BLaER1 treated with 17β-estradiol and CSF1 and Interleukin-3, amounts not matched to agents 10 nM and 100 nM (cell line): ENCODE measurements around the gene OTOG.

Source experiments
- H3K27ac ChIP-seq, 11 experiments: shearing (Covaris generic); formaldehyde crosslinking; 2 replicates each; pipeline ENCODE4 v1.8.1; 2022
- H3K27me3 ChIP-seq, 11 experiments: shearing (Covaris generic); formaldehyde crosslinking; 2 replicates each; pipeline ENCODE4 v1.8.1; 2022
- H3K36me3 ChIP-seq, 11 experiments: shearing (Covaris generic); formaldehyde crosslinking; 2 replicates each; pipeline ENCODE4 v1.8.1; 2022
- H3K4me1 ChIP-seq, 10 experiments: shearing (Covaris generic); formaldehyde crosslinking; 2 replicates each; pipeline ENCODE4 v1.8.1; 2022
- H3K4me2 ChIP-seq, 11 experiments: shearing (Covaris generic); formaldehyde crosslinking; 2 replicates each; pipeline ENCODE4 v1.8.1; 2022
- H3K4me3 ChIP-seq, 10 experiments: shearing (Covaris generic); formaldehyde crosslinking; 2 replicates each; pipeline ENCODE4 v1.8.1; 2022
- H3K9ac ChIP-seq, 11 experiments: shearing (Covaris generic); formaldehyde crosslinking; 2 replicates each; pipeline ENCODE4 v1.8.1; 2022
- H3K9me3 ChIP-seq, 11 experiments: shearing (Covaris generic); formaldehyde crosslinking; replicated peaks in 1 of 11; 2 replicates each; pipeline ENCODE4 v1.8.1; 2022
- H4K20me1 ChIP-seq, 11 experiments: shearing (Covaris generic); formaldehyde crosslinking; 2 replicates each; pipeline ENCODE4 v1.8.1; 2022
- Cebpa-rat ChIP-seq, 11 experiments: shearing (Covaris generic); IDR thresholded peaks; 2 replicates each; pipeline ENCODE4 v1.8.1; 2022

Gene OTOG

GRCh38 chr11:17648528-17648927 lies 101.5 kb downstream of the OTOG start:
- peaks cover 21 to 55% (median 48%) of the 10 kb centered on the region in 10 experiments for H3K4me1 ChIP-seq
- H3K9me3 ChIP-seq: peaks cover 16 to 35% (median 27%) of the 10 kb centered on the region in 11 experiments
- TF ChIP-seq Cebpa-rat (IDR thresholded peaks at IDR 0.05): no peak
- no peaks in the 10 kb centered on the region for H3K27me3 ChIP-seq
- H3K27ac ChIP-seq: peak overlapping the region in 7 of 11 experiments; percentile 2 to 94 (median 84); a peak in 13 of 22 replicates
- H4K20me1 ChIP-seq: no peaks in the 10 kb centered on the region
- H3K4me3 ChIP-seq: no peak overlapping the region
- no peaks in the 10 kb centered on the region; a peak in 1 of 22 replicates for H3K36me3 ChIP-seq
- peak overlapping the region in 5 of 11 experiments; percentile 15 to 80 (median 57); a peak in 3 of 22 replicates for H3K9ac ChIP-seq
- H3K4me2 ChIP-seq: peak overlapping the region in 9 of 11 experiments; percentile 76 to 93 (median 83); a peak in 17 of 22 replicates

GRCh38 chr11:17649261-17649660 lies 102.2 kb downstream of the OTOG start:
- peaks cover 19 to 42% (median 31%) of the 10 kb centered on the region in 11 experiments for H3K9me3 ChIP-seq
- H3K4me2 ChIP-seq: peak overlapping the region; percentile 40 to 93 (median 80); a peak in 21 of 22 replicates

GRCh38 chr11:17649696-17650095 lies 102.6 kb downstream of the OTOG start:
- peak in 2 of 11 experiments; percentile 36 to 57; a peak in 6 of 22 replicates for TF ChIP-seq Cebpa-rat (IDR thresholded peaks at IDR 0.05)
- Histone ChIP-seq H3K27ac (peak overlapping the region in 8 of 11 experiments; percentile 38 to 94 (median 80); a peak in 15 of 22 replicates), H4K20me1 (no peaks in the 10 kb centered on the region), H3K9ac (peak overlapping the region in 7 of 11 experiments; percentile 10 to 80 (median 66); a peak in 13 of 22 replicates), H3K4me2 (peak overlapping the region; percentile 40 to 93 (median 80)), H3K27me3 (no peaks in the 10 kb centered on the region), H3K9me3 (peaks cover 23 to 47% (median 35%) of the 10 kb centered on the region in 11 experiments), H3K36me3 (no peaks in the 10 kb centered on the region; a peak in 1 of 22 replicates), H3K4me1 (peaks cover 21 to 54% (median 48%) of the 10 kb centered on the region in 10 experiments), H3K4me3 (peak overlapping the region in 2 of 10 experiments; percentile 6 to 8; a peak in 3 of 20 replicates)

More at GRCh38 chr11:17649261-17649660, 102.2 kb downstream of the OTOG start:
- no peaks in the 10 kb centered on the region for H4K20me1 ChIP-seq
- peak overlapping the region in 1 of 10 experiments; percentile 6; a peak in 3 of 20 replicates for H3K4me3 ChIP-seq
- H3K27me3 ChIP-seq: no peaks in the 10 kb centered on the region
- peak overlapping the region in 7 of 11 experiments; percentile 10 to 80 (median 66); a peak in 13 of 22 replicates for H3K9ac ChIP-seq
- TF ChIP-seq Cebpa-rat (IDR thresholded peaks at IDR 0.05): no peak
- peaks cover 21 to 55% (median 48%) of the 10 kb centered on the region in 10 experiments for H3K4me1 ChIP-seq
- peak overlapping the region in 8 of 11 experiments; percentile 38 to 94 (median 80); a peak in 15 of 22 replicates for H3K27ac ChIP-seq
- H3K36me3 ChIP-seq: no peaks in the 10 kb centered on the region; a peak in 1 of 22 replicates

- H3K27ac ChIP-seq: peak overlapping the region in 8 of 11 experiments; percentile 38 to 94 (median 80); a peak in 15 of 22 replicates
- H3K27me3 ChIP-seq: no peaks in the 10 kb centered on the region
- peak overlapping the region in 1 of 10 experiments; percentile 8; a peak in 2 of 20 replicates for H3K4me3 ChIP-seq
These were observed 103.3 kb downstream of the OTOG start for GRCh38 chr11:17650127-17650911.

GRCh38 chr11:17651061-17651460 lies 104.0 kb downstream of the OTOG start:
- H3K27me3 ChIP-seq: no peaks in the 10 kb centered on the region
- peak overlapping the region in 6 of 11 experiments; percentile 70 to 94 (median 84); a peak in 13 of 22 replicates for H3K27ac ChIP-seq
- no peaks in the 10 kb centered on the region; a peak in 1 of 22 replicates for H3K36me3 ChIP-seq
- H3K4me1 ChIP-seq: peaks cover 21 to 46% (median 41%) of the 10 kb centered on the region in 10 experiments
- no peaks in the 10 kb centered on the region for H4K20me1 ChIP-seq
- no peak overlapping the region for H3K4me3 ChIP-seq
- H3K9me3 ChIP-seq: peaks cover 37 to 57% (median 49%) of the 10 kb centered on the region in 11 experiments
- H3K9ac ChIP-seq: peak overlapping the region in 6 of 11 experiments; percentile 57 to 80 (median 68); a peak in 10 of 22 replicates
- peak overlapping the region; percentile 40 to 93 (median 80); a peak in 20 of 22 replicates for H3K4me2 ChIP-seq
- no peak for TF ChIP-seq Cebpa-rat (IDR thresholded peaks at IDR 0.05)

More at GRCh38 chr11:17650127-17650911, 103.3 kb downstream of the OTOG start:
- peaks cover 29 to 53% (median 41%) of the 10 kb centered on the region in 11 experiments for H3K9me3 ChIP-seq
- peak overlapping the region in 7 of 11 experiments; percentile 19 to 80 (median 66); a peak in 12 of 22 replicates for H3K9ac ChIP-seq
- no peaks in the 10 kb centered on the region for H4K20me1 ChIP-seq
- peak in 5 of 11 experiments; percentile 33 to 83 (median 72); a peak in 7 of 22 replicates for TF ChIP-seq Cebpa-rat (IDR thresholded peaks at IDR 0.05)
- H3K4me1 ChIP-seq: peaks cover 21 to 48% (median 42%) of the 10 kb centered on the region in 10 experiments
- no peaks in the 10 kb centered on the region; a peak in 1 of 22 replicates for H3K36me3 ChIP-seq
- peak overlapping the region; percentile 40 to 93 (median 80) for H3K4me2 ChIP-seq

- H3K4me3 ChIP-seq: no peak overlapping the region
- peaks cover 43 to 58% (median 51%) of the 10 kb centered on the region in 11 experiments for H3K9me3 ChIP-seq
- peak overlapping the region in 9 of 11 experiments; percentile 76 to 93 (median 83); a peak in 19 of 22 replicates for H3K4me2 ChIP-seq
- no peaks in the 10 kb centered on the region for H3K27me3 ChIP-seq
- H3K27ac ChIP-seq: peak overlapping the region in 6 of 11 experiments; percentile 70 to 94 (median 84); a peak in 11 of 22 replicates
- no peaks in the 10 kb centered on the region for H4K20me1 ChIP-seq
- H3K9ac ChIP-seq: peak overlapping the region in 4 of 11 experiments; percentile 66 to 80 (median 73); a peak in 4 of 22 replicates
- peaks cover 0 to 4% (median 0%) of the 10 kb centered on the region in 11 experiments; a peak in 1 of 22 replicates for H3K36me3 ChIP-seq
- H3K4me1 ChIP-seq: peaks cover 21 to 46% (median 41%) of the 10 kb centered on the region in 10 experiments
- no peak for TF ChIP-seq Cebpa-rat (IDR thresholded peaks at IDR 0.05)
These were observed 104.6 kb downstream of the OTOG start for GRCh38 chr11:17651681-17652080.

- H3K4me2 ChIP-seq: peak overlapping the region in 6 of 11 experiments; percentile 76 to 93 (median 84); a peak in 8 of 22 replicates
- no peaks in the 10 kb centered on the region for H3K27me3 ChIP-seq
- H3K27ac ChIP-seq: peak overlapping the region in 4 of 11 experiments; percentile 84 to 94 (median 86); a peak in 4 of 22 replicates
- H4K20me1 ChIP-seq: no peaks in the 10 kb centered on the region
- H3K9ac ChIP-seq: no peak overlapping the region
- peaks cover 21 to 46% (median 41%) of the 10 kb centered on the region in 10 experiments for H3K4me1 ChIP-seq
- no peak for TF ChIP-seq Cebpa-rat (IDR thresholded peaks at IDR 0.05)
- H3K36me3 ChIP-seq: peaks cover 0 to 4% (median 0%) of the 10 kb centered on the region in 11 experiments; a peak in 1 of 22 replicates
- H3K9me3 ChIP-seq: peaks cover 34 to 51% (median 43%) of the 10 kb centered on the region in 11 experiments
- H3K4me3 ChIP-seq: no peak overlapping the region
These were observed 105.5 kb downstream of the OTOG start for GRCh38 chr11:17652556-17652955.

- TF ChIP-seq Cebpa-rat (IDR thresholded peaks at IDR 0.05): no peak
- peaks cover 21 to 45% (median 38%) of the 10 kb centered on the region in 10 experiments for H3K4me1 ChIP-seq
- no peak overlapping the region for H3K9ac ChIP-seq
- H3K4me2 ChIP-seq: no peak overlapping the region
- no peaks in the 10 kb centered on the region for H3K27me3 ChIP-seq
- H3K9me3 ChIP-seq: peaks cover 25 to 41% (median 33%) of the 10 kb centered on the region in 11 experiments
- 0 out of 22 replicates have a peak, but pooled peaks cover 0 to 4% (median 0%) of the 10 kb centered on the region in 11 experiments for H3K36me3 ChIP-seq
- no peak overlapping the region for H3K4me3 ChIP-seq
- H4K20me1 ChIP-seq: no peaks in the 10 kb centered on the region
- H3K27ac ChIP-seq: 0 out of 22 replicates have a peak overlapping the region, but pooled peaks of 1 of the 11 experiments have one; percentile 4
These were observed 106.6 kb downstream of the OTOG start for GRCh38 chr11:17653611-17654010.
